CD8-positive, alpha-beta memory T cell (primary cell): ENCODE data around the gene UTY. TPM values are rescaled to one million over a fixed set of nuclear protein-coding genes. Genes with fewer than 3 reads are reported as not detected.

ENCODE experiments used
- CTCF ChIA-PET: fragments of 350-600 bp; sonication (Branson Sonifier 250); formaldehyde crosslinking; loops from one replicate; lab custom pipeline; 2021; ENCODE audit warnings: antibody characterized with exemption; lab: Charles Lee
- POLR2A ChIA-PET: fragments of 350-600 bp; sonication (Branson Sonifier 250); formaldehyde crosslinking; loops from one replicate; lab custom pipeline; 2021; ENCODE audit warnings: antibody characterized with exemption; lab: Charles Lee
- DNase-seq, 5 donors: peaks; one replicate each; pipeline versions ENCODE4 v3.0.0 to v3.0.0-alpha.2; 2020 to 2022; ENCODE audit warnings: mixed read lengths in 1 of 5
- H3K27ac ChIP-seq: one replicate; pipeline ENCODE4 v1.7.0; 2013; ENCODE audit warnings: low read depth, mild to moderate bottlenecking, low read length, moderate library complexity
- H3K27me3 ChIP-seq: 2 replicates; pipeline ENCODE4 v1.7.0; 2013; ENCODE audit warnings: low read length, mild to moderate bottlenecking; ENCODE audit not compliant: insufficient read depth, poor library complexity, severe bottlenecking
- H3K36me3 ChIP-seq: 2 replicates; pipeline ENCODE4 v1.7.0; 2013; ENCODE audit warnings: mild to moderate bottlenecking, low read length, moderate library complexity; ENCODE audit not compliant: insufficient read depth
- H3K4me1 ChIP-seq: 2 replicates; pipeline ENCODE4 v1.7.0; 2013; ENCODE audit warnings: mild to moderate bottlenecking, low read length, moderate library complexity; ENCODE audit not compliant: insufficient read depth
- H3K4me3 ChIP-seq: 2 replicates; pipeline ENCODE4 v1.7.0; 2013; ENCODE audit warnings: mild to moderate bottlenecking, low read length
- H3K9me3 ChIP-seq: 2 replicates; pipeline ENCODE4 v1.7.0; 2013; ENCODE audit warnings: mild to moderate bottlenecking, low read length
- H3K27ac Mint-ChIP-seq, 8 donors: one replicate each; pipeline ENCODE4 v1.8.0; 2020 to 2021; ENCODE audit warnings: mixed read lengths in 8 of 8, mild to moderate bottlenecking in 6 of 8, inconsistent platforms in 3 of 8, moderate library complexity in 3 of 8
- H3K27me3 Mint-ChIP-seq, 2 donors: one replicate each; pipeline ENCODE4 v1.8.0; 2020 to 2021; ENCODE audit warnings: mixed read lengths in 2 of 2, mild to moderate bottlenecking in 1 of 2, moderate library complexity in 1 of 2
- H3K36me3 Mint-ChIP-seq, 3 donors: one replicate each; pipeline ENCODE4 v1.8.0; 2020 to 2021; ENCODE audit warnings: mixed read lengths in 3 of 3, inconsistent platforms in 1 of 3, mild to moderate bottlenecking in 1 of 3
- H3K4me1 Mint-ChIP-seq, 3 donors: one replicate each; pipeline ENCODE4 v1.8.0; 2020 to 2021; ENCODE audit warnings: mixed read lengths in 3 of 3, inconsistent platforms in 1 of 3, mild to moderate bottlenecking in 1 of 3
- H3K4me3 Mint-ChIP-seq, 7 donors: one replicate each; pipeline ENCODE4 v1.8.0; 2020 to 2021; ENCODE audit warnings: mixed read lengths in 7 of 7, mild to moderate bottlenecking in 6 of 7, moderate library complexity in 4 of 7, inconsistent platforms in 2 of 7
- H3K9me3 Mint-ChIP-seq, 5 donors: one replicate each; pipeline ENCODE4 v1.8.0; 2020 to 2022; ENCODE audit warnings: mixed read lengths in 5 of 5, mild to moderate bottlenecking in 3 of 5, moderate library complexity in 2 of 5, inconsistent platforms in 1 of 5
- polyA plus RNA-seq: library from polyadenylated mRNA; unstranded; fragments of 300-500 nt; fragmentation: Illumina TruSeq; gene quantifications from one replicate; pipeline ENCODE4 v1.2.3, GENCODE V29; 2021
- total RNA-seq, 2 experiments: library from RNA; stranded (reverse); gene quantifications; one replicate each; pipeline ENCODE4 v1.2.3, GENCODE V29; 2021

The UTY gene
- total and polyA plus RNA-seq, 3 experiments from 2014 or later: 16.3 to 18.4 TPM; not detected in 1

DNA sequence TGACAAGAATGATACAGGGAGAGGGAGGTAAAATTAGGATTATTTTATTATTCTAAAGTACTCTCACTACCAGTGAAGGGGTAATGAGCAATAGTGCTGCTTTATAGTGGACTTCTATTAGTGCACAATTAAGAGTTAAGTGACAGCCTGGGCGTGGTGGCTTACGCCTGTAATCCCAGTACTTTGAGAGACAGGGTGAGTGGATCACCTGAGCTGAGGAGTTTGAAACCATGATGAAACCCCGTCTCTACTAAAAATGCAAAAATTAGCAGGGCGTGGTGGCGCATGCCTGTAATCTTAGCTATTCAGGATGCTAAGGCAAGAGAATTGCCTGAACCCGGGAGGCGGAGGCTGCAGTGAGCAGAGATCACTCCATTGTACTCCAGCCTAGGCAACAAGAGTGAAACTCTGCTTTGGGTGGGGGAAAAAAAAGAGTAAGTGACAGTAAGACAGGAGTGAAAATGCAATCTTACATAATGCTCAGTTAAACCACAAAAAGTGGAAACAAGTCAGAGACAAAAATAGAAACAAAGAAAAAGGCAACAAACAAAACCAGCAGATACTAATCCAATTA is 98.6 kb downstream of the UTY start:
- no peak for DNase-seq
- no peaks in the 10 kb centered on the region for H3K36me3 ChIP-seq
- ChIA-PET CTCF (no interaction called here), POLR2A (no interaction called here)
- peaks cover 0 to 60% (median 0%) of the 10 kb centered on the region in 3 donors for H3K4me1 Mint-ChIP-seq
- no peaks in the 10 kb centered on the region for H3K27me3 Mint-ChIP-seq
- no peaks in the 10 kb centered on the region for H3K4me1 ChIP-seq
- peak overlapping the region in 1 of 7 donors; percentile 67 for H3K4me3 Mint-ChIP-seq
- H3K9me3 ChIP-seq: no peaks in the 10 kb centered on the region
- H3K27ac Mint-ChIP-seq: peak overlapping the region in 2 of 8 donors; percentile 41 to 55
- no peaks in the 10 kb centered on the region for H3K9me3 Mint-ChIP-seq
- no peak overlapping the region for H3K27ac ChIP-seq
- peaks cover 0 to 31% (median 0%) of the 10 kb centered on the region in 3 donors for H3K36me3 Mint-ChIP-seq
- no peaks in the 10 kb centered on the region for H3K27me3 ChIP-seq
- no peak overlapping the region for H3K4me3 ChIP-seq

GRCh38 chrY:13370868-13371800 is 108.7 kb downstream of the UTY start:
- Mint-ChIP-seq H3K4me1 (peaks cover 0 to 35% (median 0%) of the 10 kb centered on the region in 3 donors), H3K4me3 (peak overlapping the region in 2 of 7 donors; percentile 6 to 79), H3K27ac (peak overlapping the region in 2 of 8 donors; percentile 58 to 70), H3K36me3 (peaks cover 0 to 20% (median 0%) of the 10 kb centered on the region in 3 donors), H3K9me3 (no peaks in the 10 kb centered on the region), H3K27me3 (no peaks in the 10 kb centered on the region)
- ChIA-PET POLR2A (no interaction called here), CTCF (no interaction called here)
- H3K9me3 ChIP-seq: no peaks in the 10 kb centered on the region
- DNase-seq: no peak
- peaks cover 6% of the 10 kb centered on the region for H3K4me1 ChIP-seq
- no peaks in the 10 kb centered on the region for H3K36me3 ChIP-seq
- H3K27me3 ChIP-seq: no peaks in the 10 kb centered on the region
- H3K27ac ChIP-seq: no peak overlapping the region
- no peak overlapping the region for H3K4me3 ChIP-seq

GRCh38 chrY:13370245-13370644 is 109.6 kb downstream of the UTY start:
- Histone ChIP-seq H3K4me1 (peaks cover 6% of the 10 kb centered on the region), H3K9me3 (no peaks in the 10 kb centered on the region), H3K27me3 (no peaks in the 10 kb centered on the region), H3K27ac (no peak overlapping the region), H3K4me3 (no peak overlapping the region), H3K36me3 (no peaks in the 10 kb centered on the region)
- Mint-ChIP-seq H3K27me3 (no peaks in the 10 kb centered on the region), H3K36me3 (peaks cover 0 to 21% (median 0%) of the 10 kb centered on the region in 3 donors), H3K4me1 (peaks cover 0 to 35% (median 0%) of the 10 kb centered on the region in 3 donors), H3K27ac (peak overlapping the region in 2 of 8 donors; percentile 58 to 70), H3K9me3 (no peaks in the 10 kb centered on the region), H3K4me3 (peak overlapping the region in 2 of 7 donors; percentile 6 to 79)
- POLR2A ChIA-PET: no interaction called here
- DNase-seq: no peak
- CTCF ChIA-PET: no interaction called here

DNA sequence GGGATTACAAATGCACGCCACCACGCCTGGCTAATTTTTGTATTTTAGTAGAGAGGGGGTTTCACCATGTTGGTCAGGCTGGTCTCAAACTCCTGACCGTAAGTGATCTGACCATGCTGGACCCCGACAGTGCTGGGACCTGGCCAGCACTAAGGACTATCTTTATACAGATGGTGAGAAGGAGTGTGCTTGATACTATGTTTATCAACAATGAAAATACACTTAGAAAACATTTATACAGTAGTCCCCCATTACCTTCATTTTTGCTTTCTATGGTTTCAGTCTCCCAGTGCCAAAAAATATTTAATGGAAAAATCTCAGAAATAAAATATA is 111.4 kb downstream of the UTY start:
- Mint-ChIP-seq H3K4me3 (no peak overlapping the region), H3K36me3 (peaks cover 0 to 20% (median 0%) of the 10 kb centered on the region in 3 donors), H3K27me3 (no peaks in the 10 kb centered on the region), H3K4me1 (peaks cover 0 to 34% (median 0%) of the 10 kb centered on the region in 3 donors), H3K9me3 (no peaks in the 10 kb centered on the region), H3K27ac (no peak overlapping the region)
- no peak overlapping the region for H3K4me3 ChIP-seq
- H3K27ac ChIP-seq: no peak overlapping the region
- CTCF ChIA-PET: no interaction called here
- peaks cover 6% of the 10 kb centered on the region for H3K4me1 ChIP-seq
- H3K9me3 ChIP-seq: no peaks in the 10 kb centered on the region
- no peaks in the 10 kb centered on the region for H3K36me3 ChIP-seq
- no peak for DNase-seq
- POLR2A ChIA-PET: no interaction called here
- no peaks in the 10 kb centered on the region for H3K27me3 ChIP-seq

- Mint-ChIP-seq H3K36me3 (peaks cover 0 to 36% (median 0%) of the 10 kb centered on the region in 3 donors), H3K4me3 (no peak overlapping the region), H3K27me3 (no peaks in the 10 kb centered on the region)
Measured at GRCh38 chrY:13363641-13364040, 116.2 kb downstream of the UTY start.

DNA sequence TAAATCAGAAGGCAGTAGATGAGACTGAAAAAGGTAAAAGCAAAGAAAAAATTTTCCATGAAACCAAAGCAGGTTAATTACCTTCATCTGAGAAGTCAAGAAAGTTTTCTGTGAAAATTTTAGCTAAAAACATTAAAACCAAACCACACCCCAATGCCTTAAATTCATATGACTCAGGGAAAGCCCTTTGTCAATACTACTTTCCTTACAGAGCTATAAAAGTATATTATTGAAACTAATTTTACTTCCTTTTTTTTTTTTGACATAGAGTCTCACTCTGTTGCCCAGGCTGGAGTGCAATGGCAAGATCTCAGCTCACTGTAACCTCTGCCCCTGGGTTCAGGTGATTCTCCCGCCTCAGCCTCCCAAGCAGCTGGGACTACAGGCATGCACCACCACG is 117.2 kb downstream of the UTY start:
- POLR2A ChIA-PET: interaction anchor here (0.5 kb wide), 1 partner anchor 388 kb away, joined by 3 read pairs; no protein-coding TSS in a partner anchor
- DNase-seq: no peak
- no peaks in the 10 kb centered on the region for H3K9me3 ChIP-seq
- CTCF ChIA-PET: interaction anchor here (0.7 kb wide), 1 partner anchor 511 kb away, joined by 3 read pairs; no protein-coding TSS in a partner anchor
- H3K9me3 Mint-ChIP-seq: no peaks in the 10 kb centered on the region
- no peaks in the 10 kb centered on the region for H3K4me1 ChIP-seq
- H3K27ac ChIP-seq: no peak overlapping the region
- H3K4me3 ChIP-seq: no peak overlapping the region
- H3K27me3 ChIP-seq: no peaks in the 10 kb centered on the region
- no peaks in the 10 kb centered on the region for H3K36me3 ChIP-seq
- H3K27me3 Mint-ChIP-seq: no peaks in the 10 kb centered on the region
- H3K36me3 Mint-ChIP-seq: peaks cover 0 to 39% (median 0%) of the 10 kb centered on the region in 3 donors
- H3K27ac Mint-ChIP-seq: no peak overlapping the region
- peaks cover 0 to 27% (median 0%) of the 10 kb centered on the region in 3 donors for H3K4me1 Mint-ChIP-seq
- no peak overlapping the region for H3K4me3 Mint-ChIP-seq

More at GRCh38 chrY:13363641-13364040, 116.2 kb downstream of the UTY start:
- Mint-ChIP-seq H3K4me1 (peaks cover 0 to 23% (median 0%) of the 10 kb centered on the region in 3 donors), H3K9me3 (no peaks in the 10 kb centered on the region), H3K27ac (no peak overlapping the region)
- no peak for DNase-seq
- H3K27ac ChIP-seq: no peak overlapping the region
- ChIA-PET POLR2A (no interaction called here), CTCF (no interaction called here)
- H3K4me3 ChIP-seq: no peak overlapping the region
- no peaks in the 10 kb centered on the region for H3K4me1 ChIP-seq
- no peaks in the 10 kb centered on the region for H3K36me3 ChIP-seq
- no peaks in the 10 kb centered on the region for H3K27me3 ChIP-seq
- no peaks in the 10 kb centered on the region for H3K9me3 ChIP-seq

DNA sequence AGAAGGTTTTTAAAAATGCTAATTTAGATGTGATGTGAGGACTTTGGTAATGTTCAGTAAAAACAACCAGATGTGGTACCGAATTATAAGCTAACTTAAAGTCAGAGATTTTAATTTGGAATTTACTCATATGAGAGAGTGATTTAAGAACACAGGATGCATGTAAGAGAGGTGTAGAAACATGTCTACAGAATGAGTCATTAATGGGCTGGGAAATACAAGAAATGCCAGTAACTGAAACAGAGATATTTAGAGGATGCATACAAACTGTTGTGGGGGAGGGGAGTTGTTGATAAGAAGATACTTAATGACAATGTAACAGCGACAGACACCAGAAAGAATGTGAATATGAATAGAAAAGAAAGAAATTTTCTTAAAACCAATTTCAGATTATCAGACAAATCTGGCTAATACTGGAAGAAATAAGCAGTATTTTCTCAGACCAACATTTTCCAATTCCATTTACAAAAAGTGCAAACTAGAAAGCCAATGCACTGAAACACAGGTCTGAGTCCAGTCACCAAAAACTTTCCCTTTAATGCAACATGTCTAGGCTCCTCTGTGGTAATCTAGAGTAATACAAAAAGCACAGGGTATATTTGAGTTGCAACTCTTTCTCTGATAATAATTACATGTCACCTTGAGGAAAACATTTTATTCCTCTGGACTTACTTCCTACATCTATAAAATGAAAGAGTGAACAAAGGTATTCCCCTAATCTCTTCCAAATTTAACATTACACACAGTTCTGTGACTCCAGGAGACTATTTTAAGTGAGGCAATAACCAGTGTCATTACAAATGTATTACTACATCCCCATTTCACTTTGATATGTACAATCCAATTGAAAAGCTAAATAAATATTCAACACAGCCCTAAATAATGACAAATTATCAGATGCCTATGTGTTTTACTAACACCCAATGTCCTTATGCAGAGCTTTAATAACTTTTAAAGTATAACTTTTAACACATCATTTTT is 117.9 kb downstream of the UTY start:
- Mint-ChIP-seq H3K27me3 (no peaks in the 10 kb centered on the region), H3K4me1 (peaks cover 0 to 27% (median 0%) of the 10 kb centered on the region in 3 donors), H3K27ac (peak overlapping the region in 1 of 8 donors; percentile 39), H3K9me3 (no peaks in the 10 kb centered on the region), H3K36me3 (peaks cover 0 to 43% (median 0%) of the 10 kb centered on the region in 3 donors), H3K4me3 (no peak overlapping the region)
- CTCF ChIA-PET: interaction anchor here (0.7 kb wide), 1 partner anchor 512 kb away, joined by 3 read pairs; no protein-coding TSS in a partner anchor
- POLR2A ChIA-PET: no interaction called here
- H3K27ac ChIP-seq: no peak overlapping the region
- no peaks in the 10 kb centered on the region for H3K27me3 ChIP-seq
- H3K4me3 ChIP-seq: no peak overlapping the region
- no peak for DNase-seq
- H3K9me3 ChIP-seq: no peaks in the 10 kb centered on the region
- H3K36me3 ChIP-seq: no peaks in the 10 kb centered on the region
- H3K4me1 ChIP-seq: no peaks in the 10 kb centered on the region
